Upper lobe of right lung (tissue), 1 donor: ENCODE measurements around the gene NECAB2. TPM values are rescaled to one million over a fixed set of nuclear protein-coding genes. Genes with fewer than 3 reads are reported as not detected.

Source experiments
- ATAC-seq: fragments of 200-7000 bp; cut with Tn5 transposase; one replicate; pipeline ENCODE4 v1.9.1; 2020; ENCODE audit warnings: mild to moderate bottlenecking, moderate library complexity
- DNase-seq: peaks from one replicate; pipeline ENCODE4 v3.0.0-alpha.2; 2020
- H3K27ac ChIP-seq: fragments of 200-600 bp; one replicate; pipeline ENCODE4 v1.8.0; 2022
- H3K27me3 ChIP-seq: fragments of 200-600 bp; one replicate; pipeline ENCODE4 v1.8.0; 2022; ENCODE audit warnings: mild to moderate bottlenecking
- H3K36me3 ChIP-seq: fragments of 200-600 bp; one replicate; pipeline ENCODE4 v1.8.0; 2022
- H3K4me1 ChIP-seq: fragments of 200-600 bp; one replicate; pipeline ENCODE4 v1.8.0; 2022
- H3K4me3 ChIP-seq: fragments of 200-600 bp; one replicate; pipeline ENCODE4 v1.8.0; 2022; ENCODE audit warnings: mild to moderate bottlenecking
- H3K9me3 ChIP-seq: fragments of 200-600 bp; one replicate; pipeline ENCODE4 v1.8.0; 2022
- intact Hi-C: fragments of 100-400 bp; cut with DNase I; formaldehyde crosslinking; loops from one replicate; pipeline ENCODE4 v1.11.0; 2022
- total RNA-seq: library from RNA; stranded (reverse); fragmentation: NEBNext Ultra II Directional; extraction: Animal tissue kit (Norgen Biotek cat#: 25700); gene quantifications from one replicate; pipeline ENCODE4 v1.2.1, GENCODE V29; 2021
- TF ChIP-seq, protein P1 (sequence below): fragments of 200-600 bp; IDR thresholded peaks from one replicate; pipeline ENCODE4 v1.8.0; 2022; ENCODE audit warnings: antibody characterized with exemption
- donor health status: DM: no; HTN: yes; CAD: no; lungs with severe emphysema.

NECAB2 gene
- total RNA-seq, 1 donor from 2014 or later, result not detected

DNA sequence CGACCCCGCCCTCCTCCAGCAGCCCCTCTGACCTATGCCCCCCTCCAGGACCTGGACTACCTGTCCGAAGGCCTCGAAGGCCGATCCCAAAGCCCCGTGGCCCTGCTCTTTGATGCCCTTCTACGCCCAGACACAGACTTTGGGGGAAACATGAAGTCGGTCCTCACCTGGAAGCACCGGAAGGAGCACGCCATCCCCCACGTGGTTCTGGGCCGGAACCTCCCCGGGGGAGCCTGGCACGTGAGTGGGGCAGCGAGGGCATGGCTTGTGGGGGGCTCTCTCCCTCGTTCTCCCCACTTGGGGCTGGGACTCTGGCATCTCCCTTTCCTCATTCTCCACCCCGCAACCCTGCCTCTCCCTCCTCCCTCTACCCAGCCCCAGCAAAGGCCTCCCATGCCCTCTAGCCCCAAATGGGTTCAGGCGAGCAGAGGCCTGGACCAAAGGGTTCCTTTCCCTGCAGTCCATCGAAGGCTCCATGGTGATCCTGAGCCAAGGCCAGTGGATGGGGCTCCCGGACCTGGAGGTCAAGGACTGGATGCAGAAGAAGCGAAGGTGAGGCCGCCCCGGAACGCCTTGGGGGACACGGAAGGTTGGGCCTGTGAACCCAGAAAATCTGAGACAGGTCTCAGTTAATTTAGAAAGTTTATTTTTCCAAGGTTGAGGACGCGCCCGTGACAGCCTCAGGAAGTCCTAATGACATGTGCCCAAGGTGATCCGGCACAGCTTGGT lies 7.4 kb upstream of the NECAB2 start:
- DNase-seq (no peak), ATAC-seq (no peak)
- TF ChIP-seq, protein P1, sequence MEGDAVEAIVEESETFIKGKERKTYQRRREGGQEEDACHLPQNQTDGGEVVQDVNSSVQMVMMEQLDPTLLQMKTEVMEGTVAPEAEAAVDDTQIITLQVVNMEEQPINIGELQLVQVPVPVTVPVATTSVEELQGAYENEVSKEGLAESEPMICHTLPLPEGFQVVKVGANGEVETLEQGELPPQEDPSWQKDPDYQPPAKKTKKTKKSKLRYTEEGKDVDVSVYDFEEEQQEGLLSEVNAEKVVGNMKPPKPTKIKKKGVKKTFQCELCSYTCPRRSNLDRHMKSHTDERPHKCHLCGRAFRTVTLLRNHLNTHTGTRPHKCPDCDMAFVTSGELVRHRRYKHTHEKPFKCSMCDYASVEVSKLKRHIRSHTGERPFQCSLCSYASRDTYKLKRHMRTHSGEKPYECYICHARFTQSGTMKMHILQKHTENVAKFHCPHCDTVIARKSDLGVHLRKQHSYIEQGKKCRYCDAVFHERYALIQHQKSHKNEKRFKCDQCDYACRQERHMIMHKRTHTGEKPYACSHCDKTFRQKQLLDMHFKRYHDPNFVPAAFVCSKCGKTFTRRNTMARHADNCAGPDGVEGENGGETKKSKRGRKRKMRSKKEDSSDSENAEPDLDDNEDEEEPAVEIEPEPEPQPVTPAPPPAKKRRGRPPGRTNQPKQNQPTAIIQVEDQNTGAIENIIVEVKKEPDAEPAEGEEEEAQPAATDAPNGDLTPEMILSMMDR, result no peak
- no peak overlapping the region for H3K27ac ChIP-seq
- no peak overlapping the region for H3K4me3 ChIP-seq
- intact Hi-C loops, result no loop called here
- no peaks in the 10 kb centered on the region for H3K9me3 ChIP-seq
- no peaks in the 10 kb centered on the region for H3K27me3 ChIP-seq
- H3K4me1 ChIP-seq, result no peaks in the 10 kb centered on the region
- H3K36me3 ChIP-seq, result peaks cover 45% of the 10 kb centered on the region

- Histone ChIP-seq H3K27ac (no peak overlapping the region), H3K4me1 (no peaks in the 10 kb centered on the region), H3K27me3 (no peaks in the 10 kb centered on the region), H3K4me3 (no peak overlapping the region), H3K9me3 (no peaks in the 10 kb centered on the region), H3K36me3 (peaks cover 45% of the 10 kb centered on the region)
- DNase-seq (no peak), ATAC-seq (no peak)
- TF ChIP-seq, protein P1, result no peak
- intact Hi-C loops, result no loop called here
These were observed 6.5 kb upstream of the NECAB2 start for GRCh38 chr16:83961591-83961990.

DNA sequence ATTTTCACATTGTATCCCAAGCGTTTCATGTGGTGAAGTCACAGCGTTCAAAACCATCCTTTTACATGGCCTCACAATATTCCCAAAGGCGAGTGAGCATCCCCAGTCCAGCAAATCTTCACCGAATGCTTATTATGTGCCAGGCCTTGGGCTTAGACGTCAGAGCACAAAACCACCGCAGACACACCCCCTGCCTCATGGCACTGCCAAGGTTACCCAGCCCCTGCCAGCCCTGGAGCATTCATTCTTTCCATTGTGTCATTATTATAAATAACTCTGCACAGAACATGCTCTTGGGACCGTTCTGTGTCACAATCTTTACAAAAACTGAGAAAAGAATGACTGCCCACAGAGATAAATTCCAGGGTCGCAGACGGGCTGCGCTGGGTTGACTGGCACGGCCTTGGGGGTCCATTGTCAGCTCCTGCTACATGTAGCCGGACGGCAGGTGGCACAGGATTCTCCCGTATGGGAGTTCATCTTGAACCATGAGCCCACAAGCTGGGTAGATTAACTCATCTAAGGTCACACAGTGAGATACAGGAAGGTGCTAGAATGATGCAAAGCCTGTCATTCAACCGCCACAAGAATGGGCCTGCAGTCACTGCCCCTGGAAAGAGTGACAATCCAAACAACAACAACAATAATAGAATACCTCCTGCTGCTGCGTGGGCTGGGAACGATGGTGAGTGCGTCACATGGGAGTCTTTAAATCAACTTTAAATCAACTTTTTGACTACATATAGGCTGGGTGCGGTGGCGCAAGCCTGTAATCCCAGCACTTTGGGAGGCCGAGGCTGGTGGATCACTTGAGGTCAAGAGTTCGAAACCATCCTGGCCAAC lies 4.5 kb upstream of the NECAB2 start:
- Histone ChIP-seq H3K9me3 (no peaks in the 10 kb centered on the region), H3K4me3 (no peak overlapping the region), H3K27ac (no peak overlapping the region), H3K27me3 (no peaks in the 10 kb centered on the region), H3K36me3 (peaks cover 40% of the 10 kb centered on the region), H3K4me1 (no peaks in the 10 kb centered on the region)
- intact Hi-C loops, result no loop called here
- TF ChIP-seq, protein P1, result no peak
- ATAC-seq (no peak), DNase-seq (no peak)

- peaks cover 28% of the 10 kb centered on the region for H3K36me3 ChIP-seq
- TF ChIP-seq, protein P1, result no peak
- H3K4me3 ChIP-seq, result no peak overlapping the region
- intact Hi-C loops, result no loop called here
- DNase-seq, result no peak
- no peaks in the 10 kb centered on the region for H3K4me1 ChIP-seq
- no peak for ATAC-seq
- peaks cover 11% of the 10 kb centered on the region for H3K27me3 ChIP-seq
- H3K27ac ChIP-seq, result no peak overlapping the region
- no peaks in the 10 kb centered on the region for H3K9me3 ChIP-seq
These were observed 3.2 kb upstream of the NECAB2 start for GRCh38 chr16:83964684-83965443.

- intact Hi-C loops, result no loop called here
- no peaks in the 10 kb centered on the region for H3K9me3 ChIP-seq
- TF ChIP-seq, protein P1, result no peak
- H3K27me3 ChIP-seq, result peaks cover 14% of the 10 kb centered on the region
- H3K4me1 ChIP-seq, result no peaks in the 10 kb centered on the region
- DNase-seq (no peak), ATAC-seq (no peak)
- peaks cover 21% of the 10 kb centered on the region for H3K36me3 ChIP-seq
- H3K27ac ChIP-seq, result no peak overlapping the region
- H3K4me3 ChIP-seq, result no peak overlapping the region
These were observed 2.4 kb upstream of the NECAB2 start for GRCh38 chr16:83965444-83966152.
